ENCODE data around the gene CCN6.
A peak's percentile ranks its signal among the peaks of the same experiment; 100 is the strongest.

CCN6 gene

GRCh38 chr6:112113431-112113830, 59.5 kb downstream of the CCN6 start:
- peak in 1 of 56 donors; percentile 12 for DNase-seq

DNA sequence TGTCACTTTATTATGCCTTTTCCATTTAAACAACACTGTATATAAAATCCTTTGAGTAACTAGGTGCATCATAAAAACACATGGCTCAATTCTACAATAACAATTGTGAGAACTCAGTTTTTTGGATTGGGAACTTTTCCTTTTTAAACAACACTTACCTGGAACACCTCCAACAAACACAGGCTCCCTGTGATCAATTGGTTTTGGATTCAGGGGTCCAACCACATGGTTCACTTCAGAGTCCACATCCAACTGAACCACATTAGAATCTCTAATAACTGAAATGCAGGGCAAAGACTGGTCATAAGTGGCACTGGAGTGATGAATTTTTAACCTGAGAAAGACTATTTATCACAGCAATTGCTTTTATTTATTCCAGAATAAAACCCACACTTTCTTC, 60.0 kb downstream of the CCN6 start:
- DNase-seq = no peak

DNA sequence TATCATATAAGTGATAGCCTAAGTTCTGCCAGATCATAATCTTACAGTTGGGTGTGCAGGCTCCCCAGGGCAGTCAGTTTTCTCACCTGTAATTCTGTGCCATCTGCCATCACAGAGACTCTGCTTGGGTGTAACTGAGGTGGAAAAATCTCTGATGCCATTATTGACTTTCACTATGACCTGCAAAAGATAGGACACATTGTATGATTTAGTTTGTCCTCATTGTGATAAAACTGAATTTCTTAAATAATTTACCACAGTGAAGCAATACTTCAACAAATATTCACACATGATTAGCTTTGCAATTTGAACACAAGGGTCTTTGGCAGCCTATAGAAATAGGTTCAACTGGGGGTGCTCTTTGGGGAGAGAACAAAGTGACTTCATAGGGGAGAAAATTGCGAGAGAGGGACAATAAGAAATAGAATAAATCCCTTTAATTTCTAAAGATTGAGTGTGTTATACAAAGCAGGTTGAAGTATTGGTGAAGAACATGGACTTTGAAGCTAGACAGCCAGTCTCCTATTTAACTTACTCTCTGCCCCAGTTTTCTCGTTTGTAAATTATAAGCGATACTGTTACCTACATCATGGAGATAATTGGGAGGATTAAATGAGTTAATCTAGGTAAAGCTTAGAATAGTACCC, 60.8 kb downstream of the CCN6 start:
- DNase-seq = no peak

GRCh38 chr6:112116221-112116620, 62.3 kb downstream of the CCN6 start:
- no peak for DNase-seq

DNA sequence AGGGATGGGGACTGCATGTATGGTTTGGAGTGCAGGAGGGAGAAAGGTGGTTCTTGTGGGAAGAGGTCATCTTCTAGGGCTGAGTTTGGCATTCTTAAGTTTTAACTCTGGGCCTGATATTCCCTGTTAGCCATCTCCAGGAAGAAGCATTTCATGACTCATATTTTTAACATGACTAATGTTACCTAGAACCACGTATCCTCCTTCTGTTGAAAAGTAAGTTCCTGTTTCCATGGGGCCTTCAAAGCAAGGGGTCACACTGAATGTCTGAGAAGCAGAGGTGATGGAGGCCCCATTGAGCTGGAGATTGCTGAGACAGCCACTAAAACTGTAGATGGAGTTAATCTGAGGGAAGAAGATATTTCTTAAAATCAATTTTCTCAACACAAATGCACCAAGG, 63.6 kb downstream of the CCN6 start:
- no peak for DNase-seq

DNA sequence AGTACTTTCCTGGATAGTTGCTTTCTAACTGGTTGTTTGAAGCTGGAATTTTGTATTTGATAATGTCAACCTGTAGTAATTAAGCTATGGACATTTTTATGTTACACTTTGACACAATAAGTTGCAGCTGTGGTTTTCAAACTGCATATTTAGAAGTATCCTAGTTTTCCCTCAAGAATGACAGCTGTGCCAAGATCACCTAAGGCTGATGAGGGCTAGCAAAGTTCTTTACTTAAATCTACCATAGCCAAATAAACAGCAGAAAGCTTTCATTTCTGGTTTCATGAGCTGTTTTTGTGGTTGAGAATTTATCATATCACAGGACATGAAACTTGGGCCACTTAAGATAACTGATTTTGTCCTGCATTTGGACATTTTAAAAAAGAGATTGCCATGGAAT, 64.1 kb downstream of the CCN6 start:
- DNase-seq = no peak

All from amygdala (tissue), 56 donors.